SKM-1 treated with dmso at 0.1 percent for 144 hours (cell line): ENCODE results near the gene PLIN3.

ENCODE experiments used
- DNase-seq: peaks from one replicate; lab custom pipeline; 2025; ENCODE audit not compliant: unreplicated experiment; lab: John Stamatoyannopoulos, UW

PLIN3 gene, protein sequence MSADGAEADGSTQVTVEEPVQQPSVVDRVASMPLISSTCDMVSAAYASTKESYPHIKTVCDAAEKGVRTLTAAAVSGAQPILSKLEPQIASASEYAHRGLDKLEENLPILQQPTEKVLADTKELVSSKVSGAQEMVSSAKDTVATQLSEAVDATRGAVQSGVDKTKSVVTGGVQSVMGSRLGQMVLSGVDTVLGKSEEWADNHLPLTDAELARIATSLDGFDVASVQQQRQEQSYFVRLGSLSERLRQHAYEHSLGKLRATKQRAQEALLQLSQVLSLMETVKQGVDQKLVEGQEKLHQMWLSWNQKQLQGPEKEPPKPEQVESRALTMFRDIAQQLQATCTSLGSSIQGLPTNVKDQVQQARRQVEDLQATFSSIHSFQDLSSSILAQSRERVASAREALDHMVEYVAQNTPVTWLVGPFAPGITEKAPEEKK

GRCh38 chr19:4867534-4868285 is at the start of gene PLIN3:
TSS of gene PLIN3 (minus strand) at chr19:4867667. CDS start at chr19:4861394, 6,273 bp downstream.
- DNase-seq = peak; percentile 76

GRCh38 chr19:4916292-4917082 is 49.0 kb upstream of the PLIN3 start:
- no peak for DNase-seq

DNA sequence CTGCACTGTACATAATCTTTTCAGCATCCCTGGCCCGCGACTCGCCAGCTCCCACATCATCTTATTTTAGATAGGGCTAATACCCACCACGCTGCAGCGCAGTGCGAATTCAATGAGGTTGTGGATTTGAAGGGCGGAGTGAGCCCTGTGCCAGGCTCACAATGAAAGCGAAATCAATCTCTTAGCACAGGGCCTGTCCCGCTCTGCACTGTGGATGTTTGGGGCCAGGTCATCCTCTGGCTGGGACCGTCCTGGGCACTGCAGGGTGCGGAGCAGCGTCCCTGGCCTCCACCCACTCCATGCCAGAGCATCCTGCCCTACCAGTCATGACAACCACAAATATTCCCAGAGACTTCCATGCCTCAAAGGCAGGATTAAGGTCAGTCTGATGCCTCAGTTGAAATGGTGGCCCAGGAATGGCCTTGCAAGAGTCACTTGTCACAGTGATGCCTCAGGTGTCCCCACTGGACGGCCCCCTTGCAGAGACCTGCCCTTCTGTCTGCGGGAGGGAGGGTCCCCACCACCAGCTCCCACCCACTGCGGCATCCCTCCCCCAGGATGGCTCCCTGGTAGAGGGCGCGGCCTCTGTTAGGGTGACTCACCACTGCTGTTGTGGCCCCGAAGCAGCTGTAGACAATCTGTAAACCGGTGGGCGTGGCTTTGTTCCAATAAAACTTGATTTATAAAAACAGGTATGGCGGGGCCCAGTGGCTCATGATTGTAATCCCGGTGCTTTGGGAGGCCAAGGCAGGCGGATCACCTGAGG is 47.5 kb upstream of the PLIN3 start:
- DNase-seq = no peak

DNA sequence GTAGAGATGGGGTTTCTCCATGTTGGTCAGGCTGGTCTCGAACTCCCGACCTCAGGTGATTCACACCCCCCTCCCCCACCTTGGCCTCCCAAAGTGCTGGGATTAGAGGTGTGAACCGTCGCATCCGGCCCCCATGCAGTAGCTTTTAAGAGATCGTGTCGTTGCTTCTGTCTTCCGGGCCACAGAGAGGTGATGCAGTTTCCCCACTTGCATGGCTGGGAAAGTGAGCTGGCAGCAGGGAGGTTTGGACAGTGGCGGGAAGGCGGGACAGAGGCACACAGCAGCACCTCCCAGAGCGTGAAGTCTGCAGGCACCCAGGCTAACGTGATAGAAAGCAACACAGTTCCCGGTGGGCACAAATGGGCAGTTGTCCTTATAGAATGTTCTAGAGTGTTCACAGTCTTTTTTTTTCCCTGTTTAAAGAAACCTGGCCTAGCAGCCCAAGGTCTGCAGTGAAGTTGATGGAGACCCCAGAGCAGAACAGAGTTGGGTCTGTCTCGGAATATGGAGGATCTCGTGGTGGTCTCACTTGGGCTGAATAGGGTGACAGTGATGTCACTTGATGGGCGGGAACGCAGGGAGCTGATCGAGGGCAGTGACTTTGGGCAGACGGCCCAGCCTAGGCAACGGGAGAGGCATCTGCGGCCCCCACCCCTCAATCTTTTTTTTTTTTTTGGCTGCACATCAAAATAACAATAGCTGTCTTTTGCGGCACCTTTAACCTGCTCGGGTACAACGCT is 46.7 kb upstream of the PLIN3 start:
- no peak for DNase-seq

DNA sequence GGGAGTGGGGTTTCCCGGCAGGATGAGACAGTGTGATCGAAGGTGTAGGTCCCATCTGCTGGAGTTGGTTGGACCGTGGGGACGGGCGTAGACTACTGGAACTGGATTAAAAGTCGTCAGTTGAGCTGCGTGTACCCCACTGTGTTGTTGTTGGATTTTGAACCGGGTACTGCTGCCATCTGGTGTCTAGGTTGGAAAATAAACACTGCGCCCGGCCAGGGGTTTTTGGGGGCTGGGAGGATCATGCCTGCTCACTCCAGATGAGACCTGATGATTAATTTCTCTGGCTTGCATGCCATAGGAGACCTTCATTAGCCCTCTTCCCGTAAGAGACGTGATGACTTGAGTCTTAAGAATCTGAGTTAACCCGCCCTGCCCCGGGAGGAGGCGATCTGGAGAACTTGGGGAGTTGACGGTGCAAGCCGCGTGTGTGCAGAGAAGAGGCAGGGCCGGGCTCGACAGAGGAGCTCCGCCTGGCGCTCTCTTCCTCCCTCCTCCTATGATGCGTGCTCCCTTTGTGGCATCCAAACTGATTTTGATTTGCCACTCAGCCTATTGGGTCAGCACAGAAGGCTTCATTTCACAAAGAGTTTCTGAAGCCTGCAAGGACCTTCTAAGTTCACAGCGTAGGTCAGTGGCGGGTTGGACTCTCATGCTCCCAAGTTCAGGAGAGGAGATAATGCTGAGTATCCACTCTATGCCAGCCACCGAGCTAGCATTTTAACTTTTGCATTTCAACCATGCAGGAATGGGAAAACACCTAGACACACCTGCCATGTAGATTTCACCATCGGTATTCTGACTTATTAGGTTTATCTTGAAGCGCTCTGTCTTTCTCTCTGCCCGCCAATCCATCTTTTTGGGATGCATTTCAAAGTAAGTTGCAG is 44.6 kb upstream of the PLIN3 start:
- no peak for DNase-seq

GRCh38 chr19:4911314-4911713 is 43.8 kb upstream of the PLIN3 start:
- DNase-seq = no peak

- peak; percentile 77 for DNase-seq
Observed at GRCh38 chr19:4910594-4911281, 43.3 kb upstream of the PLIN3 start.

GRCh38 chr19:4909897-4910593 is 42.6 kb upstream of the PLIN3 start:
- DNase-seq = peak; percentile 95

- peak; percentile 35 for DNase-seq
Observed at GRCh38 chr19:4909156-4909896, 41.9 kb upstream of the PLIN3 start, which contains the start of gene UHRF1. TSS of gene UHRF1 (plus strand) at chr19:4909501. CDS start at chr19:4910886, 1,385 bp downstream.

DNA sequence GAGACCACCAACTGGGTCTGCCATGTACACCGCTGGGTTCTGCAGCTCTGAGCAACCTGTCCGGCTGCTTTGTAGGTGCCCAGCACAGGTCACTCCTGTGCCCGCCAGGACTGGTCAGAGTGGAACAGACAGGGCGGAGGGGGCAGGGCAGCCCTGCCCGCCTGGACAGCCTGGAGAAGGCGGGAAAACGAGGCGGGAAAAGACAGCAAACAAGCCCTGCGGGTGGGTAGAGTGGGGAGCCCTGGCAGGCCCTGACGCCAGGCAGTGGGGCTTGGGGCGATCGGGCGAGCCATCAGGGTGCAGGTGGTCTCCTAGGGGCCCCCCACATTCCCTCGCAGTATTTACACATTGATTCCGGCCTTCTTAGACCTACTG is 41.3 kb upstream of the PLIN3 start:
- DNase-seq = no peak

- DNase-seq = no peak
Observed at GRCh38 chr19:4908360-4908759, 40.9 kb upstream of the PLIN3 start.

DNA sequence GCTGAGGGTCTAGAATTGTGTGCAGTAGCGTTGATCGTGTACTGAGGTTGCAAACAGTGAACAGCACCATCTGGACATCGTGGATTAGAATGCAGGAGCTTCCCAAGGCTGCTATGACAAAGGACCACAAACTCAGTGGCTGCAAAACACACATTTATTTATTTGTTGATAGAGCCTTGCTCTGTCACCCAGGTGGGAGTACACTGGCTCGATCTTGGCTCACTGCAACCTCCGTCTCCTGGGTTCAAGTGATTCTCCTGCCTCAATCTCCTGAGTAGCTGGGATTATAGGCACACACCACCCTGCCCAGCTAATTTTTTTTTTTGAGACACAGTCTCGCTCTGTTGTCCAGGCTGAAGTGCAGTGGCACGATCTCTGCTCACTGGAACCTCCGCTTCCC is 39.5 kb upstream of the PLIN3 start:
- no peak for DNase-seq

GRCh38 chr19:4904481-4904880 is 37.0 kb upstream of the PLIN3 start:
- no peak for DNase-seq

DNA sequence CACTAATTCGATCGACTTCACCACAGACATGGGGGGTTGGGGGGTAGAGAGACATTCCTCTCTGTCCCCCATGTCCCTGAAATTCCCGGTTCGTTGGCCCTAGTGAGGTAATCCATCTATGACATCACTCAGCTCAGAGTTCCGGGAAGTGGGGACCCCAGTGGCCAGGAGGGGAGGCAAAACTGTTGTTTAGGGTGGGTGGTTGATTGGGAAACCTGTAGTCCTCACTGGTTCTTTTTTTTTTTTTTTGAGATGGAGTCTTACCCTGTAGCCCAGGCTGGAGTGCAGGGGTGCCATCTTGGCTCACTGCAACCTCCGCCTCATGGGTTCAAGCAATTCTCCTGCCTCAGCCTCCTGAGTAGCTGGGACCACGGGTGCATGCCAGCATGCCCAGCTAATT is 35.3 kb upstream of the PLIN3 start, which contains the start of gene ARRDC5:
Gene ARRDC5, minus strand, starts transcription at position 101 of the 400 bp plus-strand sequence. Its CDS starts 71 bp downstream, at position 30.
- DNase-seq = no peak

DNA sequence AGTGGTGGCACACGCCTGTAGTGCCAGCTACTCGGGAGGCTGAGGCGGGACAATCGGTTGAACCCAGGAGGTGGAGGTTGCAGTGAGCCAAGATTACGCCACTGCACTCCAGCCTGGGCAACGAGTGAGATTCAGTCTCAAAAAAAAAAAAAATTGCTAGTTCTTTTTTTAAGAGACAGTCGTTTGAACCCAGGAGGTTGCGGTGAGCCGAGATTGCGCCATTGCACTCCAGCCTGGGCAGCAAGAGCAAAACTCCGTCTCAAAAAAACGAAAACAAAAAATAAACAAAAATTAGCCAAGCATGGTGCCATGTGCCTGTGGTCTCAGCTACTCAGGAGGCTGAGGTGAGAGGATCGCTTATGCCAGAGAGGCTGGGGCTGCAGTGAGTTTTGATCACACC is 33.4 kb upstream of the PLIN3 start:
- peak; percentile 84 for DNase-seq

- no peak for DNase-seq
Observed at GRCh38 chr19:4897146-4897545, 29.7 kb upstream of the PLIN3 start.

DNA sequence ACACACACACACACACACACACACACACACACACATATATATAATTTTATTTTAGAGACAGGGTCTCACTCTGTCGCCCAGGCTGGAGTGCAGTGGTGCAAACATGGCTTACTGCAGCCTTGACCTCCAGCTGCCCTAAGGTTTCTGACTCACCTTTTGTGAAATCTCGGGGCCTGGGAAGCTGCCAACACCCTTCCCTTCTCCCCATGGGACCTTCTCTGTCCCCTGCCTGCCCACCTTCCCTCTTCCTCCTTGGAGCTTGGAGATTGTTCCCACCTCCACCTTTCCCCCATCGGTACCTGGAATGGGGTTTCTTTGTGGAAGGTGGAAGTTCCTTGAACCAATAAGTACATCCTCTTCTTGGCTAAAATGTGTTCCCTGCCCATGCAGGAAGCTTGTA is 28.9 kb upstream of the PLIN3 start:
- peak; percentile 53 for DNase-seq
